22Rv1 (cell line): ENCODE measurements around the gene HSPB9.

Experiments
- CTCF ChIP-seq: fragments of 450-650 bp; IDR thresholded peaks from 2 replicates; pipeline ENCODE4 v1.5.1; 2017; ENCODE audit warnings: mild to moderate bottlenecking
- ZFX ChIP-seq: fragments of 450-650 bp; IDR thresholded peaks from 2 replicates; pipeline ENCODE4 v1.6.1; 2017; ENCODE audit warnings: antibody characterized with exemption, borderline replicate concordance

GRCh38 chr17:42124256-42124655, 1.7 kb downstream of the HSPB9 start:
- TF ChIP-seq CTCF (no peak), ZFX (no peak)
